AG10803 (cell line): ENCODE measurements around the gene TNFSF15.

ENCODE experiments used
- DNase-seq: peaks from one replicate; pipeline ENCODE4 v3.0.0; 2010; ENCODE audit warnings: low read depth
- H3K4me3 ChIP-seq: 2 replicates; pipeline ENCODE4 v1.5.1; 2011; ENCODE audit warnings: mild to moderate bottlenecking, low read length, control low read depth
- CTCF ChIP-seq: conservative IDR thresholded peaks from 2 replicates; pipeline ENCODE4 v1.5.1; 2011; ENCODE audit warnings: mild to moderate bottlenecking, low read length, control low read depth, inconsistent platforms

TNFSF15 gene

GRCh38 chr9:114799441-114799840 lies 6.4 kb downstream of the TNFSF15 start:
- no peak for TF ChIP-seq CTCF
- DNase-seq, result no peak
- H3K4me3 ChIP-seq, result no peak overlapping the region

DNA sequence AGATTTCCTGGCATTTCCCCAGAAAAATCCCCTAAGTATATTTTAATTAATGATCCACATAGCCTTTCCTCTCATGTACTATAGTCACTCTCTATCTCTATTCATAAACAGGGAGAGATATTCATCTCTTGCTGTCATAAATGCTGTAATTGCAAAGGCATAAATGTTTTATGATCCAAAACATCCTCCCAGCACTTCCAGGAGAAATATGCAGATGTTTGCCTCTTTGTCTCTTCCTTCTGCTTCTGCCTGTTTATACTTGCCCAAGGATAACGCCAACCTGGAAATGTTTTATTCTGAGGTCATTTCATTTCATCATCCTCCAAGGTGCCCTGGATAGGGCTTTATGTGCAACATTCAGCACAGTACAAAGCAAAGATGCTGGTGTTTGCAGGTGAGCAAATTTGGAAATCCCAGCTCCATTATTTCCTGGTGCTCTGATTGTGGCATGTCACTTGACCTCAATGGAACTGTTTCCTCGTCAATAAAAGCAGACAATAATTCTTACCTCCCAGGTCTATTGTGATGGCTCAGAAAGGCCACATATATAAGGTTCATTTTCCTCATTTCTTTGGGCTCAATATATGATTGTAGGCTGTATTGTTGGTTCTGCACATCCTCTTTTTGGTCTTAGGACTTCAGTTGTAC lies 6.9 kb downstream of the TNFSF15 start:
- H3K4me3 ChIP-seq, result no peak overlapping the region
- no peak for DNase-seq
- TF ChIP-seq CTCF, result no peak

DNA sequence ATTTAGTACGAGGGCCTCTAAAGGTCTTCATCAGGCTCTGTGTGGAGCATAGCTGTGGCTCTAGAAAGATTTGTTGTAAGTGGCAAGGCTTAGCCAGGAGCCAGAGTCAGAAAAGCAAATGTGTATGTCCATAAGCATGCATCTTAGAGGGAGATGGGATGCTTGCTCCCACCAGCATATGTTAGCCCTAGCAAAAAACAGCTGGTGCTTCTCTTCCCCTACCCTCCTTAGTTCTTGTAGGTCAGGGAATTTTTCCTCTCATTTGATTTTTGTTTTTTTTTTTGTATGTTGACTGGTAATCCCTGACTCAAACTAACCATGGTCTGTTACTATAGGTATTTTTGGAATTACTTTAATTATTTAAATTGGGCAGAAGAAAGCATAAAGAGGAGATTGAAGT lies 7.7 kb downstream of the TNFSF15 start:
- H3K4me3 ChIP-seq, result no peak overlapping the region
- TF ChIP-seq CTCF, result no peak
- DNase-seq, result no peak

- no peak for DNase-seq
- H3K4me3 ChIP-seq, result no peak overlapping the region
- no peak for TF ChIP-seq CTCF
Measured at GRCh38 chr9:114792396-114792795, 13.4 kb downstream of the TNFSF15 start.

GRCh38 chr9:114791736-114792135 lies 14.1 kb downstream of the TNFSF15 start:
- no peak overlapping the region for H3K4me3 ChIP-seq
- no peak for TF ChIP-seq CTCF
- DNase-seq, result no peak

- DNase-seq, result no peak
- no peak for TF ChIP-seq CTCF
- no peak overlapping the region for H3K4me3 ChIP-seq
Measured at GRCh38 chr9:114791312-114791711, 14.5 kb downstream of the TNFSF15 start.

- DNase-seq, result no peak
- H3K4me3 ChIP-seq, result no peak overlapping the region
- TF ChIP-seq CTCF, result no peak
Measured at GRCh38 chr9:114790521-114790920, 15.3 kb downstream of the TNFSF15 start.
